Right atrium auricular region (tissue), 2 donors: ENCODE measurements around the gene PXDN. TPM values are rescaled to one million over a fixed set of nuclear protein-coding genes. Genes with fewer than 3 reads are reported as not detected.

ENCODE experiments used
- DNase-seq: peaks from one replicate; pipeline ENCODE4 v3.0.0-alpha.2; 2019; ENCODE audit warnings: low spot score
- H3K27ac ChIP-seq, 2 donors: fragments of 200-600 bp; sonication (generic); 1 replicate in 1 of 2; 2 replicates in 1 of 2; pipeline ENCODE4 v1.5.1; 2016 to 2019
- H3K27me3 ChIP-seq, 2 donors: fragments of 200-600 bp; sonication (generic); one replicate each; pipeline versions ENCODE4 v1.5.1 to v1.6.0; 2017 to 2019
- H3K36me3 ChIP-seq: fragments of 200-600 bp; sonication (generic); one replicate; pipeline ENCODE4 v1.5.1; 2016
- H3K4me1 ChIP-seq, 2 donors: fragments of 200-600 bp; sonication (generic); one replicate each; pipeline versions ENCODE4 v1.5.1 to v1.6.0; 2017 to 2019
- H3K4me3 ChIP-seq, 2 donors: fragments of 200-600 bp; sonication (generic); 1 replicate in 1 of 2; 2 replicates in 1 of 2; pipeline ENCODE4 v1.5.1; 2017 to 2019; ENCODE audit warnings: mild to moderate bottlenecking in 1 of 2, moderate library complexity in 1 of 2
- H3K9me3 ChIP-seq, 2 donors: fragments of 200-600 bp; sonication (generic); one replicate each; pipeline ENCODE4 v1.5.1; 2019
- CTCF ChIP-seq, 2 donors: fragments of 200-600 bp; sonication (generic); IDR thresholded peaks; one replicate each; pipeline ENCODE4 v1.5.1; 2019; ENCODE audit warnings: antibody characterized with exemption in 2 of 2
- total RNA-seq, 2 donors: library from RNA; depleted of rRNA; stranded (reverse); fragments of >200 nt; gene quantifications; one replicate each; pipeline ENCODE4 v1.1.0, GENCODE V29; 2016

PXDN gene
- total RNA-seq, 2 donors from 2014 or later, result 25.4 to 26.9 TPM

DNA sequence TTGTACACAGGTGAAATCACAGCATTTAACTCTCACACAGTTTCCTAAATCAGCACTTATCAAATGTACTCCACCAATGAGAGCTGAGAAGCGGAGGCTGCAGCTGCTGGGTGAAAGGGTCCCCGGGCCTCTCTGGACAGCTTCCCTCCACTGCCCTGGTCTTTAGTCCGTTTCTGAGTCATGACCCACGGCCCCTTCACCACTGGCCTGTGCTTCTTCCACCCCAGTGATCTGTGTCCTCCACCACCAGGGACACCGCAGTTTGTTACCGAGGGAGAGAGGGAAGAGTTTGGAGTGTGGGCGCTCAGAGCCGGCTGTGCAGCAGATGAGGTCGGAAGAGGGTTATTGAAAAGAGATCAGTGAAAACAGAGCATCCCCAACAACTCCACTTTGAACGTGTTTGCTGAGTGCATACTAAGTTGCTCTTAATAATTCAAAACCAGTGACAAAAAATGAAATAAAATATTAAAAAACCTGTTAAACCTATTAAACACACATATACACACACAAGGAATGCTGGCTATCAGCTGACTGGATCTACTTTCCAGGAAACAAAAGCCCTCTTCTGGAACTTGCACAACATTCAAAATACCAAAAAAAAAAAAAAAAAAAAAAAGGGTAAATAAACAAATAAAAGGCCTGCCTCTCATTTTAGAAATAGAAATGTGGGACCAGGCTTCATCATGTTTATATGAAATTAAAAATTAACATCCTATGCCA lies 54.1 kb downstream of the PXDN start:
- Histone ChIP-seq H3K27me3 (no peaks in the 10 kb centered on the region), H3K36me3 (peaks cover 12% of the 10 kb centered on the region), H3K9me3 (no peaks in the 10 kb centered on the region), H3K4me3 (no peak overlapping the region), H3K4me1 (peaks cover 0 to 4% of the 10 kb centered on the region in 2 donors), H3K27ac (no peak overlapping the region)
- DNase-seq, result no peak
- no peak for TF ChIP-seq CTCF (IDR thresholded peaks at IDR 0.05)

GRCh38 chr2:1688859-1689258 lies 55.5 kb downstream of the PXDN start:
- Histone ChIP-seq H3K4me3 (no peak overlapping the region), H3K9me3 (no peaks in the 10 kb centered on the region), H3K27me3 (no peaks in the 10 kb centered on the region), H3K4me1 (peaks cover 0 to 4% of the 10 kb centered on the region in 2 donors), H3K36me3 (peaks cover 14% of the 10 kb centered on the region), H3K27ac (no peak overlapping the region)
- DNase-seq, result no peak
- no peak for TF ChIP-seq CTCF (IDR thresholded peaks at IDR 0.05)

DNA sequence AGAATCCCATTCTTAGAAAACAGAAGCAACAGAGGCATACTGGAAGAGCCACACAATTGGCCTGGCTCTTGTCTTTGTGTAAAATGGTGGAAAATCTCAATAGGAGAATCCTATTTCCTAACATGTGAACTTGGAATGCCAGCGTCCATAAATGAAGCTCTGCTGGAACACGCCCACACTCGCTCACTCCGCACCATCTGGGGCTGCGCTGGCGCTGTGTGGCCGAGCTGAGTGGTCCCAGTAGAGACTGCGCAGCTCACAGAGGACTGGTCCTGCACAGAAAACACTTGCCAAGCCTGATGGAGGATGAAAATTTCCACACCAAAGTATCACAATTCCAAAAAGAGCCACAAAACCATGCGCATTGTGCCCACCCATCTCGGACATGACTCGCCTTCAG lies 56.2 kb downstream of the PXDN start:
- Histone ChIP-seq H3K36me3 (peaks cover 21% of the 10 kb centered on the region), H3K9me3 (no peaks in the 10 kb centered on the region), H3K27me3 (no peaks in the 10 kb centered on the region), H3K27ac (no peak overlapping the region), H3K4me3 (no peak overlapping the region), H3K4me1 (peaks cover 0 to 4% of the 10 kb centered on the region in 2 donors)
- TF ChIP-seq CTCF (IDR thresholded peaks at IDR 0.05), result no peak
- DNase-seq, result no peak

- H3K36me3 ChIP-seq, result peaks cover 25% of the 10 kb centered on the region
- H3K9me3 ChIP-seq, result no peaks in the 10 kb centered on the region
- H3K27me3 ChIP-seq, result no peaks in the 10 kb centered on the region
- H3K27ac ChIP-seq, result no peak overlapping the region
- H3K4me1 ChIP-seq, result peaks cover 0 to 4% of the 10 kb centered on the region in 2 donors
- no peak for TF ChIP-seq CTCF (IDR thresholded peaks at IDR 0.05)
- no peak overlapping the region for H3K4me3 ChIP-seq
- DNase-seq, result no peak
Observed at GRCh38 chr2:1687254-1687653, 57.1 kb downstream of the PXDN start.

DNA sequence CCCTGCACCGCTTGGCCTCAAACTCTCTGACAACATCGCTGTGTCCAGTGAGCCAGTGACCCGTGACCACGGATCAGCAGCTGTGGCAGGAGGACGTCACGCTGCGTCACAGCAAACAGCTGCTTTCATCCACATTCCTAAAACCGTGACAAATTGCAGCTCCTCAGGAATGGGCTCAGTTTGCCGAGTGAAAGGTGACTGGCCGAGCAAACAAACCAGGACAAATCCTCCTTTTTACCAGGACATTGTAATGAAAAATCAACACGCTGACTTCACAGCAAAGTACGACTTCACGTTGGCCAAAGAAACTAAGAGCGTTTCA lies 57.6 kb downstream of the PXDN start:
- DNase-seq, result no peak
- no peak overlapping the region for H3K4me3 ChIP-seq
- H3K36me3 ChIP-seq, result peaks cover 27% of the 10 kb centered on the region
- no peak overlapping the region for H3K27ac ChIP-seq
- H3K9me3 ChIP-seq, result no peaks in the 10 kb centered on the region
- H3K4me1 ChIP-seq, result peaks cover 0 to 4% of the 10 kb centered on the region in 2 donors
- no peaks in the 10 kb centered on the region for H3K27me3 ChIP-seq
- TF ChIP-seq CTCF (IDR thresholded peaks at IDR 0.05), result no peak
